Peyer's patch (tissue), 4 donors: ENCODE measurements around the gene PTPN9. TPM values are rescaled to one million over a fixed set of nuclear protein-coding genes. Genes with fewer than 3 reads are reported as not detected.
"Not testable (repeated sequence)": the region's sequence is repeated elsewhere in the genome, so short reads cannot be mapped to it uniquely, and the experiment has no call there.

ENCODE experiments used
- DNase-seq, 3 donors: peaks; one replicate each; pipeline ENCODE4 v3.0.0-alpha.2; 2017 to 2019
- H3K27ac ChIP-seq, 4 donors: fragments of 200-600 bp; sonication (generic); one replicate each; pipeline ENCODE4 v1.5.1; 2016 to 2019
- H3K27me3 ChIP-seq, 2 donors: fragments of 200-600 bp; sonication (generic); one replicate each; pipeline ENCODE4 v1.5.1; 2019
- H3K36me3 ChIP-seq, 3 donors: fragments of 200-600 bp; sonication (generic); one replicate each; pipeline ENCODE4 v1.5.1; 2016 to 2019
- H3K4me1 ChIP-seq, 4 donors: fragments of 200-600 bp; sonication (generic); one replicate each; pipeline ENCODE4 v1.5.1; 2016 to 2019
- H3K4me3 ChIP-seq, 4 donors: fragments of 200-600 bp; sonication (generic); 1 replicate in 3 of 4; 2 replicates in 1 of 4; pipeline ENCODE4 v1.5.1; 2016 to 2019; ENCODE audit warnings: mild to moderate bottlenecking in 1 of 4
- H3K9me3 ChIP-seq, 4 donors: fragments of 200-600 bp; sonication (generic); one replicate each; pipeline ENCODE4 v1.5.1; 2016 to 2019; ENCODE audit warnings: mild to moderate bottlenecking in 1 of 4
- POLR2A ChIP-seq, 2 donors: fragments of 450-650 bp; IDR thresholded peaks; one replicate each; pipeline ENCODE4 v1.5.1; 2017; ENCODE audit warnings: antibody characterized with exemption in 2 of 2, mild to moderate bottlenecking in 2 of 2, moderate library complexity in 2 of 2
- total RNA-seq, 4 donors: library from RNA; depleted of rRNA; stranded (reverse); fragments of >200 nt; gene quantifications; one replicate each; pipeline ENCODE4 v1.1.0, GENCODE V29; 2016
- TF ChIP-seq, protein P1 (sequence below), 6 experiments: fragments of 450-650 bp in 4 of 6; fragments of 200-600 bp in 2 of 6; sonication (generic) in 1 of 6; IDR thresholded peaks; one replicate each; pipeline ENCODE4 v1.5.1; 2017 to 2019; ENCODE audit warnings: antibody characterized with exemption in 6 of 6, mild to moderate bottlenecking in 3 of 6, moderate library complexity in 1 of 6

The PTPN9 gene
- total RNA-seq, 4 donors from 2014 or later = 17.3 to 33.0 (median 28.5) TPM

DNA sequence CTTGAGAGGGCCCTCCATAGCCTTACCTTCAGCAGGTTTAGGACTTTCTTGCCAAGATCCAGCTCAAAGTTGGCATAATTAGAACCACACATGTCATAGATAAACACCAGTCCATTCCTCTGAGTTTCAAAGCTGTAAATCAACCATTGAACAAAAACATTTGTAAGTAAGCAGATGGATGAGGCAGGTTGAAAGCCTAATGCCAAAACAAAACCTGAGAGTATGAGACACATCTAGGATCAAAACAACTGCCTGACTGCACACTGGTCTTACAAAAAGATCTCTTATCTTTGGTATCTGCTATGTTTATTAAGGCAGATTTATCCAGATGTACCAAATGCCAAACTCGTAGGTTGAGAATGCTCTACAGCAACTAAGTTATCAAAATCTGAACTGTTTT is 61.9 kb downstream of the PTPN9 start:
- peaks cover 0 to 85% (median 0%) of the 10 kb centered on the region in 3 donors for H3K36me3 ChIP-seq
- DNase-seq = no peak
- no peak overlapping the region for H3K27ac ChIP-seq
- no peak for TF ChIP-seq POLR2A (IDR thresholded peaks at IDR 0.05)
- TF ChIP-seq, protein P1, sequence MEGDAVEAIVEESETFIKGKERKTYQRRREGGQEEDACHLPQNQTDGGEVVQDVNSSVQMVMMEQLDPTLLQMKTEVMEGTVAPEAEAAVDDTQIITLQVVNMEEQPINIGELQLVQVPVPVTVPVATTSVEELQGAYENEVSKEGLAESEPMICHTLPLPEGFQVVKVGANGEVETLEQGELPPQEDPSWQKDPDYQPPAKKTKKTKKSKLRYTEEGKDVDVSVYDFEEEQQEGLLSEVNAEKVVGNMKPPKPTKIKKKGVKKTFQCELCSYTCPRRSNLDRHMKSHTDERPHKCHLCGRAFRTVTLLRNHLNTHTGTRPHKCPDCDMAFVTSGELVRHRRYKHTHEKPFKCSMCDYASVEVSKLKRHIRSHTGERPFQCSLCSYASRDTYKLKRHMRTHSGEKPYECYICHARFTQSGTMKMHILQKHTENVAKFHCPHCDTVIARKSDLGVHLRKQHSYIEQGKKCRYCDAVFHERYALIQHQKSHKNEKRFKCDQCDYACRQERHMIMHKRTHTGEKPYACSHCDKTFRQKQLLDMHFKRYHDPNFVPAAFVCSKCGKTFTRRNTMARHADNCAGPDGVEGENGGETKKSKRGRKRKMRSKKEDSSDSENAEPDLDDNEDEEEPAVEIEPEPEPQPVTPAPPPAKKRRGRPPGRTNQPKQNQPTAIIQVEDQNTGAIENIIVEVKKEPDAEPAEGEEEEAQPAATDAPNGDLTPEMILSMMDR (IDR thresholded peaks at IDR 0.05) = no peak
- no peak overlapping the region for H3K4me3 ChIP-seq
- H3K9me3 ChIP-seq = no peaks in the 10 kb centered on the region
- no peaks in the 10 kb centered on the region for H3K4me1 ChIP-seq
- no peaks in the 10 kb centered on the region for H3K27me3 ChIP-seq

DNA sequence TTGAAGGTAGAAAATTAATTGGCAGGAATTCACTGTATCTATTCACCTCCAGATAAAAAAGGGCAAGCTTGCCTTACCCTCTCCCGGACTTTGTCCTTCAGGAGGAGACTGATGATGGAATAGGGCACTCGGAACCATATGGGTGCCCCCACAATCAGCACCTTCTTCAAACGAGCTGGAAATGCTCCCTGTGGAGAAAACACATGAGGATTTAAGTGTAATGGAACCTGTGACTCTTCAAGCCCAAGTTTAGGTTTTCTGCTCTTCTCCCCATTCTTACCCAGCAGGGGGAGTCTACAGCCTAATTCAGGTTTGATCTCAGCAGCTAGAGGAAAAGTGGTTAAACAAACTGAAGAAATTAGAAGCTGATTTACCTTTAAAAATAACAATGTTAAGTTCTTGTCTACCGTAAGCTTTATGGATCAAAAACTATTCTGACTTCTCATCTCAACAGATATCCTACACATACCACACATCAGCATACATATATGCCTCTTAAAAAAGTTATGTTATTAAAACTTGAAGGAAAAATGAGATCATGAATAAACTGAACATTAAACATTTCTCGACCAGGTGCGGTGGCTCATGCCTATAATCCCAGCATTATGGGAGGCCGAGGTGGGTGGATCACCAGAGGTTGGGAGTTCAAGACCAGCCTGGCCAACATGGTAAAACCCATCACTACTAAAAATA is 70.1 kb downstream of the PTPN9 start:
- Histone ChIP-seq H3K9me3 (no peaks in the 10 kb centered on the region), H3K27ac (peak overlapping the region in 2 of 4 donors; percentile 2 to 10), H3K27me3 (no peaks in the 10 kb centered on the region), H3K36me3 (peaks cover 0 to 54% (median 0%) of the 10 kb centered on the region in 3 donors), H3K4me3 (no peak overlapping the region), H3K4me1 (no peaks in the 10 kb centered on the region)
- no peak for DNase-seq
- TF ChIP-seq, protein P1 (IDR thresholded peaks at IDR 0.05) = peak in 4 of 6 experiments; percentile 34 to 58 (median 52)
- no peak for TF ChIP-seq POLR2A (IDR thresholded peaks at IDR 0.05)

DNA sequence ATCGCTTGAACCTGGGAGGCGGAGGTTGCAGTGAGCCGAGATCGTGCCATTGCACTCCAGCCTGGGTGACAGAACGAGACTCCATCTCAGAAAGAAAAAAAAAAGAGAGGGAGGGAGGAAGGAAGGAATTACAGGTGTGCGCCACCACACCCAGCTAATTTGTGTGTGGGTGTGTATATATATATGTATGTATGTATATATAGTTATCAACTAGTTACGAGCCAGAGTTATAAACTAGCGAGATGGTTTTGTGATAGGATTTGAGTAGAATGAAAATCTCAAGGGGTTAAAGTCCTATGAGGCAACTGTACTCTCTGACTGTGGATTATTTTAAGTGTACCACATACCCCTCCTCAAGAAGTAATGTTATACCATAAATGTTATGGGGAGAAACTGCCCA is 76.8 kb downstream of the PTPN9 start:
- TF ChIP-seq POLR2A (IDR thresholded peaks at IDR 0.05) = no peak
- TF ChIP-seq, protein P1 (IDR thresholded peaks at IDR 0.05) = no peak
- no peaks in the 10 kb centered on the region for H3K27me3 ChIP-seq
- no peak for DNase-seq
- H3K4me3 ChIP-seq = no peak overlapping the region
- no peak overlapping the region for H3K27ac ChIP-seq
- no peaks in the 10 kb centered on the region for H3K4me1 ChIP-seq
- peaks cover 0 to 63% (median 0%) of the 10 kb centered on the region in 3 donors for H3K36me3 ChIP-seq
- H3K9me3 ChIP-seq = no peaks in the 10 kb centered on the region

DNA sequence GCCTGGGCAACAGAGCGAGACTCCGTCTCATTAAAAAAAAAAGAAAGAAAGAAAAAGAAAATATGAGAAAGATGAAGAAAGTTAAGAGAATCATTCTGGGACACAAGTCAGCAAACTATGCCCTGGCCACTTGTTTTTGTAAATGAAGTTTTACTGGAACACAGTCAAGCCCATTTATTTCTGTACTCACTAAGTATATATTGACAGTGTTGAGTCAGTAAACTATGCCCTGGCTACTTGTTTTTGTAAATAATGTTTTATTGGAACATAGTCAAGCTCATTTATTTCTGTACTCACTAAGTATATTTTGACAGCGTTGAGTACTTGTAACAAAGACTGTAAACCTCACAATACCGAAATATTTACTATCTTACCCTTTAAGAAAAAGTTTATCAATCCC is 85.4 kb downstream of the PTPN9 start:
- Histone ChIP-seq H3K27ac (no peak overlapping the region), H3K4me3 (no peak overlapping the region), H3K27me3 (no peaks in the 10 kb centered on the region), H3K36me3 (peaks cover 0 to 55% (median 0%) of the 10 kb centered on the region in 3 donors), H3K9me3 (no peaks in the 10 kb centered on the region), H3K4me1 (no peaks in the 10 kb centered on the region)
- no peak for DNase-seq
- TF ChIP-seq, protein P1 (IDR thresholded peaks at IDR 0.05) = no peak
- TF ChIP-seq POLR2A (IDR thresholded peaks at IDR 0.05) = no peak

DNA sequence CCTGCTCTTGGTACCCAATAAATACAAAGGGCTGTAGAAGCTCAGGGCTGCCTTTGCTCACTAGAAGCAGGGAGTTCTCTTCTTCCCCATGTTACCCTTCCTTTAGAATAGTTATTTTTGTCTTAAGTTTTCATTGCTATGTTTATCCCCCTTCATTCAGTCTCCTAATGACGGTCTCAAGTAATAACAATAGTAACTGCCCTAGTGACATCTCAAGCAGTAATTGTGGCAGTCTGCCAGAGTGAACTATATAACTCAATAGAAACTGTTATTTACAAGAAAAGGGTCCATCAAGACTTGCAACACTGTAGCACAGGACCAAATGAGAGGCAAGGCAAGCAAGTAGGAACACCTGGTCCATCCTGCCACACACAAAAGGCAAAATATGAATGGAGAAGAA is 95.2 kb downstream of the PTPN9 start:
- H3K27ac ChIP-seq = no peak overlapping the region
- H3K27me3 ChIP-seq = no peaks in the 10 kb centered on the region
- H3K36me3 ChIP-seq = peaks cover 0 to 36% (median 0%) of the 10 kb centered on the region in 3 donors
- no peak for TF ChIP-seq POLR2A (IDR thresholded peaks at IDR 0.05)
- TF ChIP-seq, protein P1 (IDR thresholded peaks at IDR 0.05) = no peak
- no peaks in the 10 kb centered on the region for H3K4me1 ChIP-seq
- no peak for DNase-seq
- no peaks in the 10 kb centered on the region for H3K9me3 ChIP-seq
- no peak overlapping the region for H3K4me3 ChIP-seq

DNA sequence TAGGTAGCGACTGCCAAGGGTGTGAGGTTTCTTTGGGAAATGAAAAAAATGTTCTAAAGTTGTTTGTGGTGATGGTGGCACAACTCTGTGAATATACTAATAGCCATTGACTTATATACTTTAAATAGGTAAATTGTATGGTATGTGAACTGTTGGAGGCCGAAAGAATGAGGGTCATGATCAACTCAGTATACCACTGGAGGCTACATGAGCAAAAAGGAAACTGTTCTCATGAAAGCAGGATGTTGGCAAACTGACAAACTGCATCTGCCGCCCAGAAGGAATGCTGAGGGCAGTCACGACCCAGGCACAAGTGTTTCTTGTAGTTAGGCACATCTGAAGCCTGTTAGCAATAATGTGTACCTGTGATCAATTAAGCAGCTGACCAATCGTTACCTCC is 95.6 kb downstream of the PTPN9 start:
- H3K27ac ChIP-seq, H3K4me3 ChIP-seq, H3K27me3 ChIP-seq, H3K4me1 ChIP-seq, DNase-seq, H3K9me3 ChIP-seq: not testable (repeated sequence)
- H3K36me3 ChIP-seq = peaks cover 0 to 36% (median 0%) of the 10 kb centered on the region in 3 donors
